Ishikawa (cell line): ENCODE results near the gene MRPL53.

Source experiments
- CEBPB ChIP-seq: IDR thresholded peaks from 2 replicates; pipeline ENCODE4 v1.6.1; 2012
- CREB1 ChIP-seq: IDR thresholded peaks from 2 replicates; pipeline ENCODE4 v1.6.1; 2012; ENCODE audit warnings: low read depth
- EGR1 ChIP-seq: IDR thresholded peaks from 2 replicates; pipeline ENCODE4 v1.6.1; 2012
- EP300 ChIP-seq: IDR thresholded peaks from 2 replicates; pipeline ENCODE4 v1.6.1; 2012; ENCODE audit warnings: borderline replicate concordance
- FOXM1 ChIP-seq: IDR thresholded peaks from 2 replicates; pipeline ENCODE4 v1.6.1; 2012; ENCODE audit warnings: low read depth, borderline replicate concordance
- NFIC ChIP-seq: IDR thresholded peaks from 2 replicates; pipeline ENCODE4 v1.6.1; 2012
- RAD21 ChIP-seq: IDR thresholded peaks from 2 replicates; pipeline ENCODE4 v1.6.1; 2012; ENCODE audit warnings: low read depth
- TAF1 ChIP-seq: IDR thresholded peaks from 2 replicates; pipeline ENCODE4 v1.6.1; 2012; ENCODE audit warnings: low read depth, mild to moderate bottlenecking
- TCF12 ChIP-seq: IDR thresholded peaks from 2 replicates; pipeline ENCODE4 v1.6.1; 2012; ENCODE audit warnings: low read depth
- TEAD4 ChIP-seq: IDR thresholded peaks from 2 replicates; pipeline ENCODE4 v1.6.1; 2012
- YY1 ChIP-seq: IDR thresholded peaks from 2 replicates; pipeline ENCODE4 v1.6.1; 2012; ENCODE audit warnings: low read depth
- ZBTB7A ChIP-seq: IDR thresholded peaks from 2 replicates; pipeline ENCODE4 v1.6.1; 2012; ENCODE audit warnings: low read depth
- TF ChIP-seq, protein P1 (sequence below): IDR thresholded peaks from 2 replicates; pipeline ENCODE4 v1.6.1; 2012
- TF ChIP-seq, protein P2 (sequence below): IDR thresholded peaks from 2 replicates; pipeline ENCODE4 v1.6.1; 2012; ENCODE audit warnings: low read depth, mild to moderate bottlenecking
- TF ChIP-seq, protein P3 (sequence below): IDR thresholded peaks from 2 replicates; pipeline ENCODE4 v1.6.1; 2012

The MRPL53 gene

GRCh38 chr2:74481961-74482800 lies 9.7 kb upstream of the MRPL53 start:
- TF ChIP-seq, protein P1, sequence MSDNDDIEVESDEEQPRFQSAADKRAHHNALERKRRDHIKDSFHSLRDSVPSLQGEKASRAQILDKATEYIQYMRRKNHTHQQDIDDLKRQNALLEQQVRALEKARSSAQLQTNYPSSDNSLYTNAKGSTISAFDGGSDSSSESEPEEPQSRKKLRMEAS: 0 out of 2 replicates have a peak, but pooled peaks have one; percentile 19
- no peak for TF ChIP-seq EP300

DNA sequence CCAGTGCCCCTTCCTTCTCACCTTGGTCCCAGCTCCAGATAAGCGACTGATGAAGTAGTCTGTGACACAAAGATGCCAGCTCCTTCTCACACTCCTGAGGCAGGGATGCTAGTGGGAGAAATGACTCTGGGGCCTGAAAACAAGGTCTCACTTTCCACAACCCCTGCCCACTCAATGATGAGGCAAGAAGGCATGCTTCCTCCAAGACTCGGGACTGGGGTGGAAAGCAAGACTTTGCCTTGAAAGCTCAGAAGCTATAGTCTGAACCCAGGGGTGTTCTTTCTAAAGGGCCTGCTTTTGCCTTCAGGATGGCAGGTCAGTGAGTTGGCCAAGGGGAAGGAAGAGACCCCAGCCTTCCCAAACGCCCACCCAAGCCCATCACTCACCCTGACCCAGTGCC lies 9.0 kb upstream of the MRPL53 start:
- TF ChIP-seq NFIC (no peak), TAF1 (no peak), YY1 (no peak), CEBPB (no peak), CREB1 (no peak), EP300 (no peak), RAD21 (no peak)
- TF ChIP-seq, protein P2, sequence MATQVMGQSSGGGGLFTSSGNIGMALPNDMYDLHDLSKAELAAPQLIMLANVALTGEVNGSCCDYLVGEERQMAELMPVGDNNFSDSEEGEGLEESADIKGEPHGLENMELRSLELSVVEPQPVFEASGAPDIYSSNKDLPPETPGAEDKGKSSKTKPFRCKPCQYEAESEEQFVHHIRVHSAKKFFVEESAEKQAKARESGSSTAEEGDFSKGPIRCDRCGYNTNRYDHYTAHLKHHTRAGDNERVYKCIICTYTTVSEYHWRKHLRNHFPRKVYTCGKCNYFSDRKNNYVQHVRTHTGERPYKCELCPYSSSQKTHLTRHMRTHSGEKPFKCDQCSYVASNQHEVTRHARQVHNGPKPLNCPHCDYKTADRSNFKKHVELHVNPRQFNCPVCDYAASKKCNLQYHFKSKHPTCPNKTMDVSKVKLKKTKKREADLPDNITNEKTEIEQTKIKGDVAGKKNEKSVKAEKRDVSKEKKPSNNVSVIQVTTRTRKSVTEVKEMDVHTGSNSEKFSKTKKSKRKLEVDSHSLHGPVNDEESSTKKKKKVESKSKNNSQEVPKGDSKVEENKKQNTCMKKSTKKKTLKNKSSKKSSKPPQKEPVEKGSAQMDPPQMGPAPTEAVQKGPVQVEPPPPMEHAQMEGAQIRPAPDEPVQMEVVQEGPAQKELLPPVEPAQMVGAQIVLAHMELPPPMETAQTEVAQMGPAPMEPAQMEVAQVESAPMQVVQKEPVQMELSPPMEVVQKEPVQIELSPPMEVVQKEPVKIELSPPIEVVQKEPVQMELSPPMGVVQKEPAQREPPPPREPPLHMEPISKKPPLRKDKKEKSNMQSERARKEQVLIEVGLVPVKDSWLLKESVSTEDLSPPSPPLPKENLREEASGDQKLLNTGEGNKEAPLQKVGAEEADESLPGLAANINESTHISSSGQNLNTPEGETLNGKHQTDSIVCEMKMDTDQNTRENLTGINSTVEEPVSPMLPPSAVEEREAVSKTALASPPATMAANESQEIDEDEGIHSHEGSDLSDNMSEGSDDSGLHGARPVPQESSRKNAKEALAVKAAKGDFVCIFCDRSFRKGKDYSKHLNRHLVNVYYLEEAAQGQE: no peak
- TF ChIP-seq, protein P3, sequence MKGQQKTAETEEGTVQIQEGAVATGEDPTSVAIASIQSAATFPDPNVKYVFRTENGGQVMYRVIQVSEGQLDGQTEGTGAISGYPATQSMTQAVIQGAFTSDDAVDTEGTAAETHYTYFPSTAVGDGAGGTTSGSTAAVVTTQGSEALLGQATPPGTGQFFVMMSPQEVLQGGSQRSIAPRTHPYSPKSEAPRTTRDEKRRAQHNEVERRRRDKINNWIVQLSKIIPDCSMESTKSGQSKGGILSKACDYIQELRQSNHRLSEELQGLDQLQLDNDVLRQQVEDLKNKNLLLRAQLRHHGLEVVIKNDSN: no peak
- TF ChIP-seq, protein P1: no peak

- TF ChIP-seq TCF12 (no peak), TEAD4 (no peak), CEBPB (no peak), CREB1 (no peak), EGR1 (no peak), EP300 (no peak), NFIC (no peak), FOXM1 (no peak), ZBTB7A (no peak), RAD21 (no peak), YY1 (no peak), TAF1 (no peak)
- TF ChIP-seq, protein P2: no peak
- TF ChIP-seq, protein P1: no peak
- TF ChIP-seq, protein P3: no peak
Measured at GRCh38 chr2:74474899-74475298, 2.4 kb upstream of the MRPL53 start.

- TF ChIP-seq RAD21 (no peak), ZBTB7A (no peak), TAF1 (no peak), CEBPB (no peak), TCF12 (no peak), YY1 (no peak), EP300 (no peak)
- TF ChIP-seq, protein P3: no peak
- TF ChIP-seq, protein P2: no peak
Measured at GRCh38 chr2:74474481-74474880, 2.0 kb upstream of the MRPL53 start.
